Mucosa of stomach (tissue), 1 donor: Measurements from ENCODE around the gene RND1.

Experiments
- H3K27me3 ChIP-seq: one replicate; pipeline ENCODE4 v1.7.0; 2013; ENCODE audit warnings: mild to moderate bottlenecking, low read length; ENCODE audit not compliant: control insufficient read depth, insufficient read depth
- H3K36me3 ChIP-seq: one replicate; pipeline ENCODE4 v1.7.0; 2013; ENCODE audit warnings: low read length; ENCODE audit not compliant: control insufficient read depth, insufficient read depth
- H3K4me1 ChIP-seq: one replicate; pipeline ENCODE4 v1.7.0; 2013; ENCODE audit warnings: mild to moderate bottlenecking, low read length; ENCODE audit not compliant: control insufficient read depth, insufficient read depth
- H3K4me3 ChIP-seq: one replicate; pipeline ENCODE4 v1.7.0; 2013; ENCODE audit warnings: low read length
- H3K9ac ChIP-seq: one replicate; pipeline ENCODE4 v1.7.0; 2013; ENCODE audit warnings: mild to moderate bottlenecking, low read length, moderate library complexity
- H3K9me3 ChIP-seq: one replicate; pipeline ENCODE4 v1.7.0; 2013; ENCODE audit warnings: mild to moderate bottlenecking, low read length, moderate library complexity; ENCODE audit not compliant: control insufficient read depth
- donor health status: Pancreatic carcinoma.

The RND1 gene

GRCh38 chr12:48824112-48824511, 41.6 kb downstream of the RND1 start:
- Histone ChIP-seq H3K36me3 (peaks cover 1% of the 10 kb centered on the region), H3K27me3 (no peaks in the 10 kb centered on the region), H3K4me3 (no peak overlapping the region), H3K9ac (no peak overlapping the region), H3K9me3 (no peaks in the 10 kb centered on the region), H3K4me1 (peaks cover 12% of the 10 kb centered on the region)

DNA sequence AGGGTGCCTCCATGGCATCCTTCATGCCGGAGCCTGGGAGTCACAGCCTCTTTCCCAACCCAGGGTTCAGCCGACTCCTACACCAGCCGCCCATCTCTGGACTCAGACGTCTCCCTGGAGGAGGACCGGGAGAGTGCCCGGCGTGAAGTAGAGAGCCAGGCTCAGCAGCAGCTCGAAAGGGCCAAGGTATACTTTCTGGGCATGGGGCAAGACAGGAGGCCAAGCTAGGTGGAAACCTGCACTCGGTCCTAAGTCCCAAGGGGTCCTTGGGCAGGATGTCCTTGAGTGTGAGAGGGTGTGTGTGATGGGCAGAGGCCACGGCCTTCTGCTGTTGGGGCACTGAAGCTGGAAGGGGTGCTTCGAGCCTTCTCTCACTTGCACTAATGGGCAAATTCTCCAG, 42.4 kb downstream of the RND1 start:
- Histone ChIP-seq H3K27me3 (no peaks in the 10 kb centered on the region), H3K9me3 (no peaks in the 10 kb centered on the region), H3K4me1 (peaks cover 12% of the 10 kb centered on the region), H3K36me3 (no peaks in the 10 kb centered on the region), H3K4me3 (no peak overlapping the region), H3K9ac (no peak overlapping the region)

- H3K9me3 ChIP-seq, result no peaks in the 10 kb centered on the region
- no peak overlapping the region for H3K9ac ChIP-seq
- peaks cover 16% of the 10 kb centered on the region for H3K4me1 ChIP-seq
- no peaks in the 10 kb centered on the region for H3K36me3 ChIP-seq
- peaks cover 4% of the 10 kb centered on the region for H3K27me3 ChIP-seq
- H3K4me3 ChIP-seq, result no peak overlapping the region
Observed at GRCh38 chr12:48822711-48823110, 43.0 kb downstream of the RND1 start.

DNA sequence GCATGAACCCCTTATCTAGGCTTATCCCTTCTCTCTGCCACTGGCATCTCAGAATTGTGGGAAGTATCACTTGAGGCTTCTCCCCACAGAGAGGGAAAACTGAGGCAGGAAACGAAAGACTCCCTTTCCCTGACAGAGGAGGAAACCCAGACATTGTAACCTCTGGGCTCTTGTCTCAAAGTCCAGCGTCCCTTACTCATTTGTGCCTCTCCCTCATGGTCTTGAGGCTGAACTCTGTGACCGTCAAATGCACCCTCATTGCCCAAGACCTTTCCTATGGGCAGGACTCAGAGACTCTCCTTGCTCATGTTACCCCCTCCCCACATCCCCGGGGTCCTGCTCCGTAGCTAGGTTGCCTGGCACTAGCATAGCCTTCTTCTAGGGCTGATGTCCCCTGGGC, 43.5 kb downstream of the RND1 start:
- Histone ChIP-seq H3K9me3 (no peaks in the 10 kb centered on the region), H3K4me1 (peaks cover 18% of the 10 kb centered on the region), H3K9ac (no peak overlapping the region), H3K27me3 (peaks cover 10% of the 10 kb centered on the region), H3K4me3 (no peak overlapping the region), H3K36me3 (no peaks in the 10 kb centered on the region)

DNA sequence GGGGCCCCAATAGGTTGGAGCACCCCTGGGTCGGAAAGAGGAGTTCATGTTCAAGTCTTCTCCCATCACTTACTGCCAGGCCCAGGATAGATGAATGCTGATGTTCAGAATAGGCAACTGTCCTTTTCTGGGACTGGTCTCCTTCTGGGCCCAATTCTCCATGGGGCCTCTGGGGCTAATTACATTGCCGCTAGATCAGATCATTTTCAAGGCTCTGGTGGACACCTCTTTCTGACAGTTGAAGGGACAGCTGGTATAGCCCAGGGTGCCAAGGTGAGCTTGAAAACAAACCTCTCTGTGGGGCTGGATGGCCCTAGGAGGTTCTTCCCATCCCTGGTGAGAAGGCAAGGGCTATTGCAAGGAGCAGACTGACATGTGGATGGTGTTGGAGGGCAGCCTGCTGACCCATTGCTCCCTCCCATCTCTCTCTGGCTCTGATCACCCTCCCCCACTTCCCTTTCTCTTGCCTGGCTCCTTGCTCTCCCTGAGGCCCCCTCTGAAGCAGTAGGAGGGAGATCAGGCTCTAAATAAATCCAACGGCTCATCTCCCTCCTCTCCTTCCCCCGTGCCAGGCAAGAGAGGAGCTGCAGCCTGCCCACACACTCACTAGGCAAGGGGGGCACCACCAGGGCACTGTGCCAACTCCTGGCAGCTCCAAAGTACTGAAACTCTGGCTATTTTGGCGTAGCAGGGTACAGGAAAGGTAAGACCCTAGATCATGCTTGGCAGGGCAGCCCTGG, 45.5 kb downstream of the RND1 start:
- Histone ChIP-seq H3K4me3 (no peak overlapping the region), H3K27me3 (peaks cover 12% of the 10 kb centered on the region), H3K36me3 (no peaks in the 10 kb centered on the region), H3K4me1 (peaks cover 26% of the 10 kb centered on the region), H3K9ac (no peak overlapping the region), H3K9me3 (no peaks in the 10 kb centered on the region)

DNA sequence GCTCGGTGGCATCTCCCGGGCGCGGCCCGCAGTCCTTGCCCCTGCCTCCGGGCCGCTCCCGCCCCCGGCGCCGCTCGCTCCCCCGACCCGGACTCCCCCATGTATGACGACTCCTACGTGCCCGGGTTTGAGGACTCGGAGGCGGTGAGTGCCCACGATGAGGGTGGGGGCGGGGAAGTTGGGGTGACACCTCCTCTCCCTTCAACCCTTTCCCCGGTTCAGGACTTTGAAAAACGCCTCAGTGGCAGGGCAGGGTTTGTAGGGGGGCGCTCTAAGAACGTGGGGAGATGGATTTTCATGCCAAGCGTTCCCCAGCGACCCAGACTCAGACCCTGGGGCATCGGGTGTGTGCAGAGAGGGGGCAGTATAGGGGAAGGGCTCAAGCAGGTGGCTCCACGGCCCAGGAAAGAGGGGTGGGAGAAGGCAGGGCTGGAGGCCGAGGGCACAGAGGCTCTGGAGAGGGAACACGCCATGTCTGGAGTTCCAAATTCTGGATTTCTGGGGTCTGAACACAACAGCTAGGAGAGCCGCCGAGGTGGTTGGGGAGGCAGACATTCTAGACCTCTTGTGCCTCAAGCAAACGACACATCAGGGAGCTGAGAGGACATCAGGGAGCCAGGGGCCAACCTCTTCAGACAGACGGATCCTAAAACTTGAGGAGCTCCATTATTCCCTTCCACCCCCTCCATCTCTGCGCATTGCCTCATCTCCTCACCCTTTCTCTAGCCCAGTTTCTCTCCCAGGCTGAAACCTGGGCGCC, 46.7 kb downstream of the RND1 start:
- H3K4me3 ChIP-seq, result no peak overlapping the region
- no peaks in the 10 kb centered on the region for H3K9me3 ChIP-seq
- H3K36me3 ChIP-seq, result no peaks in the 10 kb centered on the region
- H3K9ac ChIP-seq, result peak overlapping the region; percentile 32
- peaks cover 12% of the 10 kb centered on the region for H3K27me3 ChIP-seq
- H3K4me1 ChIP-seq, result peaks cover 25% of the 10 kb centered on the region

DNA sequence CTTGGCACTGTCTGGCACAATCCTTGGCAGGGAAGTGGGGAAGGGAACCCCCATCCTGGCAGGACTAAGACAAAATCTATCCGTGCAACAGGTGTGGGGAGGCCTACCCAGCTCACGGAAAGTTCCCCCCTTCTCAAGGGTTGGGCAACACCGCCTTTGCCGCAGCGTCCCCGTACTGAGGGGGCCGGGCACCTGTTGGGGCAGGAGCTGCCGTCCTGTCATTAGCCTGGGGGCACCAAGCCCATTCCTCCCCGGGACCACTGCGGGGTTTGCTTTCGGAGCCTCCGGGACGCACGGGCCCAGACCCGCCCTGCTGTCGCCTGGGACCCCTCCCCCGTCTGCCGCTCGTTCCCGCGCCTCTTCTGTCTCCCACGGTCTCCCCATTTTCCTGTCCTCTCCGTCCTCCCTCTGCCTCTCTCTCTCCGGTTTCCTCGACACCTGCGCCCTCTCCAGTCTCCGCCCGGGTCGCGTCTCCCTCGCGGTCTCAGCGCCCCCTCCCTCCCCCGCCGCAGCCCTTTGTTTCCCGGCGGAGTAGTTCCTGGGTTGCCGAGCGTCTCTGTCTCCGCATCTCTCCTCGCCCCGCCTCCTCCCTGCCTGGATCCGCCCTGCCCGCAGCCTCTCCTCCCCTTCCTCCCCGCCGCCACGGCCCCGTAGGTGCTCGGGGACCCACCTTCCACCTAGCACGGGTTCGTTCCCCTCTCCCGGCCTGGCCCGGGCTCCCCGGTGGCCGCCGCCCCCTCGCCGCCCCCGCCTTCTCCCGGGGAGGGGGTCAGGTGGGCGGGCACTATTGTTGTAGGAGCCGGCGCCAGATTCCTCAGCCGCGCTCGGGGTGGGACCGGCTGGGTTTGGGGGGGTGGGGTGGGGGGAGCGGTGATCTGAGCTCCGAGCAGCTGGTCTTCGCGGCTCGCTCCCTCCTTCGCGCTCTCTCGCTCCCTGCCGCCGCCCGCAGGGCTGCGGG, 47.5 kb downstream of the RND1 start, which contains the start of gene CACNB3:
CACNB3 (plus strand) TSS at position 624 of the 958 bp plus-strand sequence. CDS start 434 bp downstream, outside the sequence.
- Histone ChIP-seq H3K9me3 (no peaks in the 10 kb centered on the region), H3K4me3 (peak within 1 kb of the TSS; percentile 20), H3K27me3 (peaks cover 12% of the 10 kb centered on the region), H3K9ac (peak within 1 kb of the TSS; percentile 53), H3K36me3 (no peaks in the 10 kb centered on the region), H3K4me1 (peaks cover 23% of the 10 kb centered on the region)

DNA sequence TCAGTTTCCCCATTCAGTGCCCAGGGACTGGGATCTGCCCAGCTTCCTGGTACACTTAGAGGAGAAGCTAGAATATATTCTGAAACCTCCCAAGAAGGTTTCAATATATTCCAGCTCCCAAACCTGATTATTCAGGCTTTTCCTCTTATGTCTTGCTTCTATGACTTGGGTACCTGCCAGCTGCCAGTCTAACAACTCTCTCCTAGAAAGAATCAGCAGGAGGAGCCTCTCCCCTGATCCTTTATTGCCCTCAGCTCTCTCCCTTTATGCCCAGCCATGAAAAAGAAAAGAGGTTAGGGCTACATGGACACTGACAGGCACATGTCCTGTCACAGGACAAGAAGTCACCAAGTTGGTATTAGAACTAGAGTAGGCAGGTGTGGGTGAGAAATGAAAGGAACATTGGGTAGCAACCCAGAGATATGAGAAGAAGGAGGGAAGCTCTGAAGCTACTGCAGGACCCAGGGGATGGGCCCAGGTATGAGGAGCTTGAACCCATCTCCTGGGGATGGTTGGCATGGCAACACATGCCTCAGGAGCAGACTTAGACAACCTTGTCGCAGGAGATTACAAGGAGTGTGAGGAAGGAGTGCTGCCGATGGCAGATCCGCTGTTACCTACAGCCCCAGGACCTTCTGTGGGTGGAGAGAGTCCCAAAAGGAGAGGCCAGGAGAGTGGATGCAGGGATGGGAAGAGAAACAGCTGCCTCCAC, 49.4 kb downstream of the RND1 start:
- Histone ChIP-seq H3K27me3 (peaks cover 12% of the 10 kb centered on the region), H3K9me3 (no peaks in the 10 kb centered on the region), H3K9ac (no peak overlapping the region), H3K4me3 (no peak overlapping the region), H3K4me1 (peaks cover 25% of the 10 kb centered on the region), H3K36me3 (no peaks in the 10 kb centered on the region)

GRCh38 chr12:48815126-48816110, 50.3 kb downstream of the RND1 start:
- no peaks in the 10 kb centered on the region for H3K36me3 ChIP-seq
- peaks cover 12% of the 10 kb centered on the region for H3K27me3 ChIP-seq
- H3K9ac ChIP-seq, result peak overlapping the region; percentile 96
- peak overlapping the region; percentile 86 for H3K4me3 ChIP-seq
- peaks cover 33% of the 10 kb centered on the region for H3K4me1 ChIP-seq
- H3K9me3 ChIP-seq, result no peaks in the 10 kb centered on the region

DNA sequence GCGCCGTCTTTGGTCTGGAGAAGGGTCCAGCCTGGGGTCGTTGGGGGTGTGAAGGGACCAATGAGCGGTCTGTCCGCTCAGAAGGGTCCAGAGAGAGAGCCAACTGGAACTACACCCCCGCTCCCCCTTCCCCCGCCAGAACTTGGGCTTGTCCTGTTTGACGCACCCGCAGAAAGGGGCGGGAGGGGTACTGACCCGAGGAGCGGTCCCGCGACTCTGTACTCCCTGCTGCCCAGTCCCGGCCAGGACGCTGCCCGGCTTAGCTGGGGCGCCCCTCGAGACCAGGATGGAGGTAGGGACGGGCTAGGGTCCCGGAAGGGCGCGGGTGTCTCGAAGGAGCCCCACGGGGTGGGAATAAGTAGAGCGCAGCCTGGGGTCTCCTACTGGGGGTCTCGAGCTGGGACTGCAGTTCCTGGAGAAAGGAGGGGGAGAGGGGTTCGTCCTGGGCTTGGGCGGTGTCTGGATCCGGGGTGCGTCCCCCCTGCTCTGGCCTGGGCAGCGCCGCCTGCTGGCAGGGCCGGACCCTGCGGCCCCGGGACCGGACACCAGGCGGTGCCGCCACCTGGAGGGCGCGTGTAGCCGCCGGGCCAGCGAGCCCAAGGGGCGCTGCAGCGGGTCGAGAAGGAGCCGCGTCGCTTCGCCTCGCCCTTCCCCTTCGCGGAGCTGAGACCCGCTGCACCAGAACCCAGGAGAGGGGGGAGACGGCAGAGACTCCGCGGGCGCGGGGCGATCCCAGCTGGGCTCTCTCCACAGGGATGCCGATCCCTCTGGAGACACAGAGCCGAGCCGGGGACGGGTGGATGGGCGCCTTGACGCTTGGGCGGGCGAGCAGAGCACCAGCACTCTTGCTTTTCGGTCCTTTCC, 51.2 kb downstream of the RND1 start:
- Histone ChIP-seq H3K4me3 (peak overlapping the region; percentile 86), H3K27me3 (peaks cover 12% of the 10 kb centered on the region), H3K9me3 (no peaks in the 10 kb centered on the region), H3K4me1 (peaks cover 36% of the 10 kb centered on the region), H3K9ac (peak overlapping the region; percentile 96), H3K36me3 (no peaks in the 10 kb centered on the region)
